Testis (tissue), 2 donors: ENCODE results near the gene ADPRHL1.

Source experiments
- CTCF ChIP-seq, 3 experiments: fragments of 450-650 bp in 2 of 3; fragments of 200-600 bp in 1 of 3; sonication (generic) in 1 of 3; IDR thresholded peaks; one replicate each; pipeline ENCODE4 v1.5.1; 2016 to 2019; ENCODE audit warnings: antibody characterized with exemption in 3 of 3, mild to moderate bottlenecking in 2 of 3, moderate library complexity in 1 of 3
- POLR2A ChIP-seq: fragments of 450-650 bp; IDR thresholded peaks from one replicate; pipeline ENCODE4 v1.6.1; 2017; ENCODE audit warnings: antibody characterized with exemption, mild to moderate bottlenecking, moderate library complexity

- TF ChIP-seq CTCF (IDR thresholded peaks at IDR 0.05) (no peak), POLR2A (no peak)
Measured at GRCh38 chr13:113365583-113365970, 87.7 kb downstream of the ADPRHL1 start.
